Measurements from ENCODE around the gene RGS7. TPM values are rescaled to one million over a fixed set of nuclear protein-coding genes. Genes with fewer than 3 reads are reported as not detected.

The RGS7 gene
- total and polyA plus RNA-seq, 2 of the 4 experiments (the other 2 are of a cell fraction), result 0.58 to 0.72 TPM

- Histone ChIP-seq H3K9me3 (ENCODE audit: control insufficient read depth, insufficient read depth, low read length) (no peaks in the 10 kb centered on the region), H3K36me3 (ENCODE audit: control insufficient read depth, insufficient read depth, low read length) (no peaks in the 10 kb centered on the region), H4K20me1 (ENCODE audit: insufficient read depth, low read length) (no peaks in the 10 kb centered on the region), H3K18ac (ENCODE audit: low read depth, low read length) (no peak overlapping the region), H3K4me1 (ENCODE audit: control insufficient read depth, insufficient read depth, low read length) (no peaks in the 10 kb centered on the region), H3K27ac (ENCODE audit: insufficient read depth, low read length) (no peak overlapping the region), H2BK120ac (ENCODE audit: low read depth, low read length) (no peak overlapping the region), H3K14ac (replicated peaks; ENCODE audit: low read depth, low read length) (no peak overlapping the region), H2BK15ac (ENCODE audit: low read depth, low read length) (no peak overlapping the region), H2AK9ac (replicated peaks; ENCODE audit: low read depth, low read length, poor library complexity) (no peak overlapping the region), H3K9ac (ENCODE audit: low read depth, low read length) (no peak overlapping the region), H3K4me2 (ENCODE audit: low read depth, low read length) (no peak overlapping the region), H3K4ac (ENCODE audit: low read depth, low read length) (no peak overlapping the region), H4K91ac (ENCODE audit: insufficient read depth, low read depth, low read length) (no peak overlapping the region), H3K9me1 (ENCODE audit: insufficient read depth, low read length) (no peaks in the 10 kb centered on the region), H3K23ac (ENCODE audit: low read depth, low read length) (no peak overlapping the region), H2BK5ac (ENCODE audit: low read depth, low read length, poor library complexity, severe bottlenecking) (no peak overlapping the region), H2AK5ac (ENCODE audit: low read depth, low read length) (no peak overlapping the region), H3K56ac (ENCODE audit: extremely low read depth, insufficient read depth, low read length) (no peak overlapping the region), H4K8ac (ENCODE audit: low read depth in 2 of 2, low read length in 2 of 2) (no peak overlapping the region), H3K4me3 (ENCODE audit: insufficient read depth, low read depth, low read length) (no peak overlapping the region), H3K27me3 (ENCODE audit: control insufficient read depth, insufficient read depth, low read length) (no peaks in the 10 kb centered on the region), H2BK20ac (ENCODE audit: low read depth, low read length) (no peak overlapping the region), H2AFZ (replicated peaks; ENCODE audit: low read length, poor library complexity) (no peak overlapping the region), H3K79me1 (ENCODE audit: low read depth in 1 of 2, low read length in 2 of 2) (no peaks in the 10 kb centered on the region), H4K5ac (ENCODE audit: low read depth, low read length) (no peak overlapping the region)
- ChIA-PET CTCF (interaction anchor here (0.7 to 1.6 kb wide), 2 partner anchors 10 to 39 kb away, joined by 3 read pairs; no protein-coding TSS in a partner anchor), POLR2A (ENCODE audit: unreplicated experiment) (no interaction called here)
- TF ChIP-seq USF2 (IDR thresholded peaks at IDR 0.05; ENCODE audit: low read depth, low read length) (no peak), BHLHE40 (IDR thresholded peaks at IDR 0.05; ENCODE audit: low read depth, low read length) (peak; percentile 44; the same call in 1 of the 2 replicates)
- no CpG with 5 or more reads among the region's 3 CpGs for WGBS, 2 experiments (ENCODE audit: extremely low coverage in 2 of 2, insufficient read length in 1 of 2)
- intact Hi-C loops (cut with micrococcal nuclease), result loop anchor here (5.0 kb wide), 1 partner anchor 94 kb away; no protein-coding TSS in a partner anchor
- no TSS peak for BruUV-seq (replicated peaks)
- in situ Hi-C loops (cut with MboI; ENCODE audit: low sequenced_read_pairs), result no loop called here
- dilution Hi-C loops (cut with HindIII; ENCODE audit: low sequenced_read_pairs, unreplicated experiment), result no loop called here
- ATAC-seq (ENCODE audit: low read depth) (peak; percentile 54), DNase-seq (peak; percentile 53)
Measured at GRCh38 chr1:240831191-240831631, 525.8 kb downstream of the RGS7 start.

All from IMR-90 (cell line).